Central memory CD4-positive, alpha-beta T cell (primary cell): ENCODE results near the gene CLDN9.
A peak's percentile ranks its signal among the peaks of the same experiment; 100 is the strongest.

Experiments used
- DNase-seq: peaks from one replicate; pipeline ENCODE4 v3.0.0; 2022
- total RNA-seq, 3 experiments: gene quantifications; one replicate each; lab custom pipeline; 2026; lab: John Stamatoyannopoulos, UW

CLDN9 gene
- total RNA-seq = 0 reads per million in 3 experiments

DNA sequence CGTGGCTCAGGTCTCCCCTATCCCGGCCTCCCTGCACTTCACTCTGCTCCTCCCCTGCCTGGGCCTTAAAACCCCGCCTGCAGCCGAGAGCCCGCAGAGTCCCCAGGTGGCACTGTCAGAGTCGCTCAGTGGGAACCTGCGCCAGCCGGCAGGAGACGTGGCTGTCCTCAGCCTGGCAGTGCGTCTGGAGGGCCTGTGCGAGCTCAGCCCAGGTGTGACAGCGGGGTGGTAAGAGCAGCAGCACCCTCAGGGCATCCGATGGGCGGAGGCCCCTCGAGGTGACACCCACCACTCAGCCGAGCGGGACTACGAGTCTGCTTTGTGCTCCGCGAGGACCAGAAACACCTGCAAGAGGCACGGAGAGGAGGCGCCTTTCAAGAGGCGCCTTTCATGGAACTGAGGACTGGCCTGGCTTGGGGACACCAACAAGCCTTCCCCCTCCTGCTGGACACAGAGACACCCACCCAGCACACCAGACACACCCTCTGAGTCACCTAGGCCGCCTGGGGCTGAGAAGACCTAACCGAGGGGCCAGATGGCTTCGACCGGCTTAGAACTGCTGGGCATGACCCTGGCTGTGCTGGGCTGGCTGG is at the start of gene CLDN9:
CLDN9 (plus strand) TSS at position 96 of the 593 bp plus-strand sequence; CDS start at position 536, 440 bp downstream.
- DNase-seq = no peak

GRCh38 chr16:2963074-2963722 is 49.5 kb upstream of the CLDN9 start:
- DNase-seq = no peak

DNA sequence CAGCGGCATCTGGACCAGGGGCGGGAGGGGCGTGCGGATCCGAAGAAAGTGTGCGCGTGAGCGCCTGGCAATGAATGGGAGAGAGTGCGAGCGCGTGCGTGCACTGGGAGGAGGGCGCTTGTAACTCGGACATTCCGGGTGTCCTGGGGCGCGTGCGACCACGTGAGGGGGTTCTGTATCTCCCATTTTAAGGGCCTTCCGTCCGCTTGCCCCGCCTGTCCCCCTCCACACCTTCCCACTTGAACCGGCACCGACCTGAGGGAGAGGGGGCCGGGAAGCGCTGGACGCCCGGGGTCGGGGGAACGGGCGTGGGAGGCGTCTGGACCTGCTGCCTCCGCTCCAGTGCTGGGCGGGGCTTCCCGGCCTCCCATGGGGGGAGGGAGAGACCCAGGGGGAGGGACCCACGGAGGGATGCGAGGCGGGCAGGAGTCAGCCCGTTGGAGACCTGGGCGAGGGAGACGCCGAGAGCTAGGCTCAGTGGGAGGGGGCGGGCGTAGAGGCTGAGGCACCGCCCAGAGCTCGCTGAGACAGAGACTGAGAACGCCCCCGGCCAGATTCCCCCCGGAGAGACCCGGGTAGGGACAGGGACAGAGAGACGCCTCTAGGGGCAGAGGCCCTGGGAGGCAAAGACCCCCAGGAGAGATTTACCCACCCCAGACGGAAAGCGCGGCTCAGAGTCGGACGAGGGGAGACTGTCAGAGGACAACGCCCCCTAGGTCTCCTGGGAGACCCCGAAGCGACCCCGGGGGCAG is 48.8 kb upstream of the CLDN9 start, which contains the start of gene KREMEN2:
KREMEN2 (plus strand) TSS at position 553 of the 752 bp plus-strand sequence. CDS start 246 bp downstream, outside the sequence.
- no peak for DNase-seq

GRCh38 chr16:2964475-2965336 is 48.0 kb upstream of the CLDN9 start:
- DNase-seq = peak; percentile 36

DNA sequence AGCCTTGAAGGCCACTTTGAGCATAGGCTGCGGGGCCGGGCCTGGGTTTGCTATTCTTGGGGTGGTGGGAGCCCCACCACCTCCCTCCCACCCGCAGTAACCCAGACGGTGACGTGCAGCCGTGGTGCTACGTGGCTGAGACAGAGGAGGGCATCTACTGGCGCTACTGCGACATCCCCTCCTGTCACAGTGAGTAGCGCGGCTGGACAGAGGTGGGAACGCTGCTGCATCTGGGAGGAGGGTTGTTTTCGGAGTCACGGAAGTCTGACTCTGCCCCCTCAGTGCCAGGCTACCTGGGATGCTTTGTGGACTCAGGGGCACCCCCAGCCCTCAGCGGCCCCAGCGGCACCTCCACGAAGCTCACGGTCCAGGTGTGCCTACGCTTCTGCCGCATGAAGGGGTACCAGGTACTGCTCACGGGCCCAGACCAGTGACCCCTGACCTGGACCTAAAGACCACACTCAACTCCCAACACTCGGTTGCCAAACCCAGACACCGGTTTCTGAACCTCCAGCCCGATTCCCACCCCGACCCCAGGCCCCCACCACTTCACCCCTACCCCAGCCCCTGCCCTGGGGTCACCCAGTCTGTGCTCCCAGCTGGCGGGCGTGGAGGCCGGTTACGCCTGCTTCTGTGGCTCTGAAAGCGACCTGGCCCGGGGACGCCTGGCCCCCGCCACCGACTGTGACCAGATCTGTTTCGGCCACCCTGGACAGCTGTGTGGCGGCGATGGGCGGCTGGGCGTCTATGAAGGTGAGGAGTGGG is 46.5 kb upstream of the CLDN9 start:
- DNase-seq = no peak

- DNase-seq = no peak
Measured at GRCh38 chr16:2966808-2967191, 45.9 kb upstream of the CLDN9 start.

DNA sequence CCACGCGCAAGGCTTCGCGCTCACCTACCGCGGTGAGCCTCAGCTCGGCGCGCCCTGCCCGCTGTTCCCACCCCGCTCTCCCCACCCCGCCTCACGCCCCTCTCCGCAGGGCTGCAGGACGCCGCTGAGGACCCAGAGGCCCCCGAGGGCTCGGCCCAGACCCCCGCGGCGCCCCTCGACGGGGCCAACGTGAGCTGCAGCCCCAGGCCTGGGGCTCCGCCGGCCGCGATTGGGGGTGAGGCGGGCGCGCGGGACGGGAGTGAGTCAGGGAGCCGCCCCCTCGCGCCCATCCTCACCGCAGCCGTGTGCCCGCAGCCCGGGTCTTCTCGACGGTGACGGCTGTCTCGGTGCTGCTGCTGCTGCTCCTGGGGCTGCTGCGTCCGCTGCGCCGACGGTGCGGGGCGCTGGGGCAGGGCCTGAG is 45.5 kb upstream of the CLDN9 start:
- no peak for DNase-seq

DNA sequence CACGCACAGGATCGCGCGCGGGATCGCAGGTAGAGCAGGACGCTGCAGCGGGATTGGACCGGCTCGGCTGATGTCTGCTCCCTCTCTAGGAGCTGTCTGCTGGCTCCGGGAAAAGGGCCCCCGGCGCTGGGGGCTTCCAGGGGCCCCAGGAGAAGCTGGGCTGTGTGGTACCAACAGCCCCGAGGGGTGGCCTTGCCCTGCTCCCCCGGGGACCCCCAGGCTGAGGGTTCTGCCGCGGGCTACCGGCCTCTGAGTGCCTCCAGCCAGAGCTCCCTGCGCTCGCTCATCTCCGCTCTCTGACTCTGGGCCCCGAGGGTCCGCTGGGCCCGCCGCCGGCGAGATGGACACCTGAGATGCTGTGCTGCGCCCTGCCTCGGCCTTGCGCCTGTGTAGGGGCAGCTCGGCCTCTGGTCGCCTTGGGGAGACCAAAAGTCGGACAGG is 45.0 kb upstream of the CLDN9 start:
- no peak for DNase-seq

- no peak for DNase-seq
Measured at GRCh38 chr16:2968368-2968737, 44.4 kb upstream of the CLDN9 start.

DNA sequence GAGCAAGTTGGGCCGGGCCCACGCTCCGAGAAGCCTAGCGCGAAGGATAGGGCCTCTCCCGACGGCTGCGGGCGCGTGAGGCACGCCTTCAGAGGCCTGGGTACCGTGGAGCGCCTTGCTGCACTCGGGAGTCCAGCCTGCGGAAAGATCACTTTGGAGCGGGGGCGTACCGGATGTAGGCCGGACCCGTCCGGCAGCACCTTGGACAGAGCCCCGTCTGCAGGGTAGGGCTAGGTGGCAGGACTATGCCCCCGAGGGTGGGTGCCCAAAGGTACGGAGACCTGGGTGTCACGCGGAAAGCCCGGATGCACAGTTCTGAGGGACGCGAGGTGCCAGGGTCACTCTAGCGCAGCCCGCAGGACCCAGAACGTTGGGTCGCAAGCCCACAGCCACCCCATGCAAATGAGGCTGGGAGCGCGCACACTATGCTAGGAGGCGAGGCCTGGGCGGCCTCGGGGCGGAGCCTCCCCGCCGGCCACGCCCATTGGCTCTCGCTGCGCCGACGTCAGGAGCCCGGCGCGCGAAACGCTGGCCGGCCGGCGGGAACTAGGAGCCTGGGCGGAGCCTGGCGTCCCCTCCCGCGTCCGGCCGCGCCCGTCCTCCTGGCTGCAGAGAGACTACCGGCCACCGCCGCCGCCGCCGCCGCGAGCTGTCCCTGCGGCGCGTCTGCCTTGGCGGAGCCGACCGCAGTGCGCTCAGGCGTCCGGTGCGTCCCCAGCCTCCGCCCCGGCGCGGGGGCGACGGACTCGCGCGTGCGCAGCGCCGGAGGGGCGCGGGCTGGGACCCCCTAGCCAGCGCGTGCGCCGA is 43.8 kb upstream of the CLDN9 start, which contains the start of gene PAQR4:
PAQR4 (plus strand) TSS at position 611 of the 807 bp plus-strand sequence. CDS start 327 bp downstream, outside the sequence.
- peak; percentile 68 for DNase-seq

DNA sequence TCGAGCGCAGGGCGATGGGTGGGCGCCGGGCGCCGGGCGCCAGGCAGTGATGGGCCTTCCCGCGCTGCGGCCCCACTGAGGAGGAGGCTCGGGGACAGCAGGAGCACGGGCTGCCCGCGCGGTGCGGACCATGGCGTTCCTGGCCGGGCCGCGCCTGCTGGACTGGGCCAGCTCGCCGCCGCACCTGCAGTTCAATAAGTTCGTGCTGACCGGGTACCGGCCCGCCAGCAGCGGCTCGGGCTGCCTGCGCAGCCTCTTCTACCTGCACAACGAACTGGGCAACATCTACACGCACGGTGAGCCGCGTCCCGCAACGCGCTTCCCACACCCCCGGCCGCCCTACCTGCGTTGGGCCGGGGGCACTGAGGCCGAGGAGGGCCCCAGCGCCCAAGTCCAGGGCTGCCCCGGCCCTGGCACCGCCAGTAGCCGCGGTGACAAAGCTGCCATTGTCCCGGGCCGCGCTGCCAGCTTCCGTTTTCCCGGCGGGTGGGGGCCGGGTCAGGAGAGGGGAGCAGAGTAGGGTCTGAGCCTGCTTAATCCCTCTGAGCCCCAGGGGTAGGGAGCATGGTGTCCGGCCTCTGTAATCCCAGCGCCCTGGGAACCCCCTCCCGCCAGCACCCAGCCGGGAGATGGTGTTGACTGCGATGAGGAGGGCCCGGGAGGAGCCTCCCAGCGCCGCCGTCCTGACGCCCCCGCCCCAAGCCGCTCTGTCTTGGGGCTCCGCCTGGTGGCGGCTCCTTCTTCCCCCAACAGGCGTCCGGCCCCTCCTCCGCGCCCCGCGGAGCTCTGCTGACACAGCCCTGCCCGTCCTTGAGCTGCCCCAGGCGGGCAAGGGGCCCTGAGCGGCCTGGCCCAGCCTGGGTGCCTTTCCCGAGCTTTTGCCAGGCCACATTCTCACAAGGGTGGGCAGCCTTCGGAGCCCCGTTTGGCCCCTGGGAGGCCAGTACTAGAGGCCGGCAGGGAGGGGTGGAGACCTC is 42.9 kb upstream of the CLDN9 start:
- peak; percentile 45 for DNase-seq

- no peak for DNase-seq
Measured at GRCh38 chr16:2970563-2970962, 42.2 kb upstream of the CLDN9 start.

DNA sequence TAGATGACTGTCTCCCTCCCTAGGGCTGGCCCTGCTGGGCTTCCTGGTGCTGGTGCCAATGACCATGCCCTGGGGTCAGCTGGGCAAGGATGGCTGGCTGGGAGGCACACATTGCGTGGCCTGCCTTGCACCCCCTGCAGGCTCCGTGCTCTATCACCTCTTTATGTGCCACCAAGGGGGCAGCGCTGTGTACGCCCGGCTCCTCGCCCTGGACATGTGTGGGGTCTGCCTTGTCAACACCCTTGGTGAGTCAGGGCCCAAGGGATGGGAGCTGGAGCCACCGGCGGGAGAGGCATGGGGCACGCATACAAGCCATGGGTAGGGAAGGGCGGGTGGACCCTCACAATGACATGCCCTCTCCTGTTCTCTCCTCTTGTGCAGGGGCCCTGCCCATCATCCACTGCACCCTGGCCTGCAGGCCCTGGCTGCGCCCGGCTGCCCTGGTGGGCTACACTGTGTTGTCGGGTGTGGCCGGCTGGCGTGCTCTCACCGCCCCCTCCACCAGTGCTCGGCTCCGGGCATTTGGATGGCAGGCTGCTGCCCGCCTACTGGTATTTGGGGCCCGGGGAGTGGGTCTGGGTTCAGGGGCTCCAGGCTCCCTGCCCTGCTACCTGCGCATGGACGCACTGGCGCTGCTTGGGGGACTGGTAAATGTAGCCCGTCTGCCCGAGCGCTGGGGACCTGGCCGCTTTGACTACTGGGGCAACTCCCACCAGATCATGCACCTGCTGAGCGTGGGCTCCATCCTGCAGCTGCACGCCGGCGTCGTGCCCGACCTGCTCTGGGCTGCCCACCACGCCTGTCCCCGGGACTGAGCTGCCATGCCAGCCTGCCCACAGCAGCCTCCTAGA is 41.4 kb upstream of the CLDN9 start:
- no peak for DNase-seq

DNA sequence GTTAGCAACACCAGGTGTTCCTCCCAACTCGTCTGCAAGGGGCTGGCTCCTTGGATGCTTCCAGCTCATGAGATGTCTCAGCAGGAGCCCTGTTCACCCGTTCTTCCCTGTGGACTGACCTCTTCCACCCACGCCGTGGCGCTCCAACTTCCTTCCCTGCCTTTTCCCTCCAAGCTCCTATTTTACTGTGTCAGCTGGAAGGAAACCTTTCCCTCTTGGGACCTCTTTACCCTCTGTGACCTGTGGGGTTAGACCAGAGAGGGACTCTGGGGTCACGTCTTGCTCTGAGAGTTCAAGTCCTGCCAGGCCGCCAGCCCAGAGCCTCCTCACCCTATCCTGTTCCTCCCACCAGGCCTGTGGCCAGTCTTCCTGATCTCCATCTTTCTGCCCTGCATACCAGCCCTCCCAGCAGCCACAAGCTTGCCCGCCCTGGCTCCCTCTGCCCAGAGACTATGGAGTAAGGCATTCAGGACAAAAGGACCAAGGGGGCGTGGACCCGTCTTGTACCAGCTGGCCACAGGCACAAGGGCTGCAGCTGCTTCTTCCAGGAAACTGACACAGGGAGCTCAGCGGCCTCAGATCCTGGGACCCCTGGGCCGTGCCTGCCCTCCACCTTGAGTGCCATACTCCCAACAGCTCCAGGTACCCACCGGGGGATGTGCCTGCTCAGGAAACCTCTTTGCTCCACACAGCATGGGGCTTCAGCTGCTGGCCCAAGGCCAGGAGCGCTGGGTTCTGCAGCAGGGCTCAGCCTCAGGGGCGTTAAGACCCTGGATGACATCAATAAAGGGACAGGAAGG is 40.5 kb upstream of the CLDN9 start:
- DNase-seq = no peak

DNA sequence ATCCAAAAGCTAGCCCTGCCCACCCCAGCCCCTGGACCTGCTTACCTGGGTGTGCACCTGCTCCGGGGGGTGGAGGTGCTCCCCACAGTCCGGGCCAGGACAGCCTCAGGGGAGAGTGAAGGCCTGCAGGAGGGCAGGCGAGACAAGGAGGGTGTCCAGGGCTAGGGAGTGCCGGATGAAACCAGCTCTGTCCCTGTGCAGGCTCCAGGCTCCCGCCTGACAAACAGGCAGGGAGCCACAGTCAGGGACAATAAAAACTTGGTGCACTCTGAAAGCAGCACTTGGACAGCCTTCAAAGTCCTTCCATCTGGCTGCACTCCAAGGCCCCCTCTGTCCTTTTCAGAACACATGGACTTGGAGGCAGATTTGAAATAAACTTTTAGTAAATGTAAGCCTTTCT is 39.6 kb upstream of the CLDN9 start:
- DNase-seq = no peak

GRCh38 chr16:2973605-2974318 is 39.0 kb upstream of the CLDN9 start:
- DNase-seq = no peak
